HEK293T (cell line): ENCODE measurements around the gene TSPAN4.

Source experiments
- BHLHE40 ChIP-seq: fragments of 450-650 bp; IDR thresholded peaks from 2 replicates; pipeline ENCODE4 v1.6.1; 2016; ENCODE audit warnings: mild to moderate bottlenecking, moderate library complexity, borderline replicate concordance
- CTBP1 ChIP-seq: fragments of 450-650 bp; IDR thresholded peaks from 2 replicates; pipeline ENCODE4 v1.6.1; 2016; ENCODE audit warnings: borderline replicate concordance
- ELF4 ChIP-seq: fragments of 450-650 bp; IDR thresholded peaks from 2 replicates; pipeline ENCODE4 v1.6.1; 2017; ENCODE audit warnings: antibody characterized with exemption
- FOXA1 ChIP-seq: fragments of 450-650 bp; IDR thresholded peaks from 2 replicates; pipeline ENCODE4 v1.6.1; 2016; ENCODE audit warnings: mild to moderate bottlenecking
- FOXM1 ChIP-seq: fragments of 450-650 bp; IDR thresholded peaks from 2 replicates; pipeline ENCODE4 v1.6.1; 2017; ENCODE audit warnings: mild to moderate bottlenecking, borderline replicate concordance
- HDGF ChIP-seq: fragments of 450-650 bp; IDR thresholded peaks from 2 replicates; pipeline ENCODE4 v1.6.1; 2017; ENCODE audit warnings: antibody characterized with exemption, borderline replicate concordance
- L3MBTL2 ChIP-seq: fragments of 450-650 bp; conservative IDR thresholded peaks from 2 replicates; pipeline ENCODE4 v1.6.1; 2016; ENCODE audit warnings: mild to moderate bottlenecking
- NFRKB ChIP-seq: fragments of 450-650 bp; IDR thresholded peaks from 2 replicates; pipeline ENCODE4 v1.6.1; 2016; ENCODE audit warnings: mild to moderate bottlenecking, moderate library complexity
- SP1 ChIP-seq: fragments of 450-650 bp; IDR thresholded peaks from 2 replicates; pipeline ENCODE4 v1.6.1; 2017
- SUZ12 ChIP-seq: fragments of 450-650 bp; IDR thresholded peaks from 2 replicates; pipeline ENCODE4 v1.6.1; 2016; ENCODE audit warnings: mild to moderate bottlenecking
- TARDBP ChIP-seq: fragments of 450-650 bp; IDR thresholded peaks from 2 replicates; pipeline ENCODE4 v1.6.1; 2016
- ZNF384 ChIP-seq: fragments of 450-650 bp; IDR thresholded peaks from 2 replicates; pipeline ENCODE4 v1.6.1; 2016
- TF ChIP-seq, protein P1 (sequence below): fragments of 450-650 bp; IDR thresholded peaks from 2 replicates; pipeline ENCODE4 v1.6.1; 2016

GRCh38 chr11:802018-802617 lies 40.5 kb upstream of the TSPAN4 start:
- TF ChIP-seq SUZ12 (no peak), ELF4 (no peak), TARDBP (no peak), BHLHE40 (no peak), FOXA1 (no peak), L3MBTL2 (no peak), SP1 (no peak), ZNF384 (no peak), HDGF (no peak), FOXM1 (no peak), NFRKB (no peak), CTBP1 (no peak)
- TF ChIP-seq, protein P1, sequence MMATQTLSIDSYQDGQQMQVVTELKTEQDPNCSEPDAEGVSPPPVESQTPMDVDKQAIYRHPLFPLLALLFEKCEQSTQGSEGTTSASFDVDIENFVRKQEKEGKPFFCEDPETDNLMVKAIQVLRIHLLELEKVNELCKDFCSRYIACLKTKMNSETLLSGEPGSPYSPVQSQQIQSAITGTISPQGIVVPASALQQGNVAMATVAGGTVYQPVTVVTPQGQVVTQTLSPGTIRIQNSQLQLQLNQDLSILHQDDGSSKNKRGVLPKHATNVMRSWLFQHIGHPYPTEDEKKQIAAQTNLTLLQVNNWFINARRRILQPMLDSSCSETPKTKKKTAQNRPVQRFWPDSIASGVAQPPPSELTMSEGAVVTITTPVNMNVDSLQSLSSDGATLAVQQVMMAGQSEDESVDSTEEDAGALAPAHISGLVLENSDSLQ: no peak
